K562 (cell line): ENCODE results near the gene ANXA3. TPM values are rescaled to one million over a fixed set of nuclear protein-coding genes. Genes with fewer than 3 reads are reported as not detected.

Source experiments
- ATAC-seq: fragments of 200-7000 bp; cut with Tn5 transposase; 3 replicates; pipeline ENCODE4 v1.9.1; 2020; ENCODE audit warnings: moderate library complexity
- BruUV-seq: library from RNA; stranded (reverse); fragments of 400-500 nt; replicated peaks from 2 replicates; lab custom pipeline; 2021; lab: Mats Ljungman, UMichigan
- CTCF ChIA-PET: fragments of 300-600 bp; formaldehyde crosslinking; extraction: SDS; loops from one replicate; lab custom pipeline; 2021; ENCODE audit warnings: low intra/inter-chr PET ratio; lab: Yijun Ruan, JAX
- POLR2A ChIA-PET: fragments of 300-600, 350-650 bp; sonication (Branson Sonifier 250); formaldehyde crosslinking; extraction: SDS; loops from one replicate; lab custom pipeline; 2021; ENCODE audit warnings: antibody characterized with exemption, inconsistent platforms; lab: Yijun Ruan, JAX
- DNase-seq, 4 experiments: peaks; one replicate each; pipeline versions ENCODE4 v3.0.0 to v3.0.0-alpha.2; 2011 to 2018; ENCODE audit warnings: low spot score in 3 of 4, mixed read lengths in 3 of 4; ENCODE audit errors: extremely low read depth in 1 of 4
- FAIRE-seq: peaks from 2 replicates; lab custom pipeline; 2011; peaks lifted over from hg19 to GRCh38; lab: Jason Lieb, UNC
- H2AFZ ChIP-seq: 2 replicates; pipeline ENCODE4 v1.6.0; 2011; ENCODE audit warnings: low read depth, low read length, control low read depth, inconsistent platforms
- H3K27ac ChIP-seq: fragments of 200-600 bp; 3 replicates; pipeline ENCODE4 v1.8.0; 2011; ENCODE audit warnings: low read depth, mild to moderate bottlenecking, control low read depth, inconsistent platforms, low read length, moderate library complexity, mixed read lengths; ENCODE audit errors: extremely low read depth
- H3K27me3 ChIP-seq, 2 experiments: fragments of 300-600 bp in 1 of 2; 2 replicates in 1 of 2; 3 replicates in 1 of 2; pipeline versions ENCODE4 v1.6.0 to v1.8.0; 2011; ENCODE audit warnings: inconsistent platforms in 2 of 2, low read length in 2 of 2, mild to moderate bottlenecking in 1 of 2, mixed read lengths in 1 of 2, moderate library complexity in 1 of 2; ENCODE audit not compliant: control insufficient read depth in 2 of 2, insufficient read depth in 2 of 2
- H3K36me3 ChIP-seq: fragments of 300-600 bp; 3 replicates; pipeline ENCODE4 v1.8.0; 2011; ENCODE audit warnings: mild to moderate bottlenecking, low read length, inconsistent platforms; ENCODE audit not compliant: control insufficient read depth, insufficient read depth
- H3K4me1 ChIP-seq, 2 experiments: fragments of 200-600 bp in 1 of 2; replicated peaks in 1 of 2; 2 replicates in 1 of 2; 3 replicates in 1 of 2; pipeline versions ENCODE4 v1.5.1 to v1.8.0; 2011; ENCODE audit warnings: inconsistent platforms in 2 of 2, low read length in 2 of 2, mild to moderate bottlenecking in 1 of 2, mixed read lengths in 1 of 2, moderate library complexity in 1 of 2; ENCODE audit not compliant: control insufficient read depth in 2 of 2, insufficient read depth in 2 of 2
- H3K4me2 ChIP-seq: 2 replicates; pipeline ENCODE4 v1.6.1; 2011; ENCODE audit warnings: low read length, control low read depth, inconsistent platforms, mixed read lengths; ENCODE audit not compliant: insufficient read depth
- H3K4me3 ChIP-seq: fragments of 200-600 bp; sonication (generic), shearing (Covaris generic); 2 replicates; pipeline ENCODE4 v1.5.1; 2016; ENCODE audit warnings: control low read depth, inconsistent platforms
- H3K79me2 ChIP-seq: fragments of 200-600 bp; 3 replicates; pipeline ENCODE4 v1.8.0; 2011; ENCODE audit warnings: low read length, inconsistent platforms; ENCODE audit not compliant: control insufficient read depth, insufficient read depth
- H3K9ac ChIP-seq, 2 experiments: 2 replicates each; pipeline versions ENCODE4 v1.6.0 to v1.6.1; 2011; ENCODE audit warnings: low read depth in 2 of 2, low read length in 2 of 2, control low read depth in 1 of 2, inconsistent platforms in 1 of 2, mild to moderate bottlenecking in 1 of 2, mixed read lengths in 1 of 2; ENCODE audit not compliant: insufficient read depth in 1 of 2
- H3K9me1 ChIP-seq: one replicate; pipeline ENCODE4 v1.6.0; 2011; ENCODE audit warnings: inconsistent platforms, mild to moderate bottlenecking, low read length, moderate library complexity; ENCODE audit not compliant: control insufficient read depth, insufficient read depth
- H3K9me3 ChIP-seq: replicated peaks from 2 replicates; pipeline ENCODE4 v1.5.1; 2011; ENCODE audit warnings: low read depth, low read length, inconsistent platforms; ENCODE audit not compliant: control insufficient read depth, insufficient read depth
- H4K20me1 ChIP-seq: replicated peaks from 2 replicates; pipeline ENCODE4 v1.6.1; 2011; ENCODE audit warnings: low read length, inconsistent platforms, mixed read lengths; ENCODE audit not compliant: control insufficient read depth, insufficient read depth
- MEF2A ChIP-seq: IDR thresholded peaks from 2 replicates; pipeline ENCODE4 v1.6.1; 2011; ENCODE audit warnings: low read depth, mild to moderate bottlenecking, low read length, moderate library complexity; ENCODE audit not compliant: control insufficient read depth
- SNRNP70 ChIP-seq: fragments of 200-400 bp; formaldehyde crosslinking; optimal IDR thresholded peaks from 2 replicates; pipeline ENCODE3; 2017; ENCODE audit warnings: low read depth, low read length
- ZNF77 ChIP-seq: fragments of 250-450 bp; sonication (Bioruptor Pico); IDR thresholded peaks from 2 replicates; pipeline ENCODE4 v1.5.0; 2020
- WGBS: fragments of 100-300 bp; shearing (Covaris generic); methylation state at CpG from one replicate; pipeline ENCODE4 v1.1.6; 2016; ENCODE audit warnings: low coverage, mixed read lengths; ENCODE audit not compliant: insufficient coverage; ENCODE audit errors: missing lambda C conversion rate; 5-methylcytosine and 5-hydroxymethylcytosine counted together
- in situ Hi-C: fragments of 300-500 bp; cut with MboI; formaldehyde crosslinking; loops from 4 replicates; pipeline ENCODE4 v1.15.0; 2018; ENCODE audit warnings: inconsistent platforms, mixed read lengths
- intact Hi-C: fragments of 100-400 bp; cut with micrococcal nuclease; formaldehyde crosslinking; loops from 2 replicates; pipeline ENCODE4 v1.14.2; 2022
- polyA plus RNA-seq, 8 experiments: library from polyadenylated mRNA; depleted of rRNA in 4 of 8; stranded (reverse) in 5 of 8; unstranded in 3 of 8; fragments of >200 nt; fragmentation: Nextera tagmentation in 2 of 8; fragmentation: Illumina TruSeq in 1 of 8; extraction: Ambion mirVana in 2 of 8; extraction: Trizol in 1 of 8; gene quantifications; 2 replicates each; pipeline versions ENCODE4 v1.2.1 to v1.2.3, GENCODE V29; 2011 to 2014; ENCODE audit warnings: inconsistent platforms in 1 of 8, missing spikeins in 1 of 8
- total RNA-seq, 7 experiments: library from RNA; depleted of rRNA in 6 of 7; stranded (reverse); fragments of >200 nt in 6 of 7; fragmentation: Illumina TruSeq in 2 of 7; extraction: Trizol in 2 of 7; gene quantifications; 2 replicates each; pipeline versions ENCODE4 v1.2.1 to v1.2.3, GENCODE V29; 2011 to 2021; ENCODE audit warnings: low replicate concordance in 1 of 7
- TF ChIP-seq, protein P1 (sequence below), 2 experiments: fragments of 450-650 bp in 1 of 2; sonication (generic) in 1 of 2; formaldehyde crosslinking in 1 of 2; IDR thresholded peaks; 2 replicates each; pipeline versions ENCODE4 v1.7.1 to v1.9.0; 2016 to 2022; ENCODE audit warnings: inconsistent platforms in 1 of 2, mild to moderate bottlenecking in 1 of 2, missing genetic modification reagents in 1 of 2

The ANXA3 gene
- total and polyA plus RNA-seq, 9 of the 15 experiments (the other 6 are each of a cell fraction or from before 2014, with no cell fraction given), result 6.3 to 15.5 (median 9.8) TPM

GRCh38 chr4:78533854-78534253, 17.7 kb upstream of the ANXA3 start:
- Histone ChIP-seq H3K9me3 (no peaks in the 10 kb centered on the region), H3K9me1 (no peaks in the 10 kb centered on the region), H2AFZ (no peak overlapping the region), H4K20me1 (no peaks in the 10 kb centered on the region), H3K27me3 (peaks cover 16 to 18% of the 10 kb centered on the region in 2 experiments; a peak in 4 of 5 replicates), H3K4me3 (no peak overlapping the region), H3K27ac (no peak overlapping the region), H3K36me3 (no peaks in the 10 kb centered on the region), H3K79me2 (no peaks in the 10 kb centered on the region), H3K4me1 (no peaks in the 10 kb centered on the region), H3K4me2 (no peak overlapping the region), H3K9ac (no peak overlapping the region)
- ChIA-PET CTCF (no interaction called here), POLR2A (interaction anchor here (0.6 kb wide), 1 partner anchor 499 kb away, joined by 3 read pairs; no protein-coding TSS in a partner anchor)
- FAIRE-seq, result no peak
- intact Hi-C loops, result no loop called here
- DNase-seq, result no peak
- ATAC-seq, result no peak
- BruUV-seq, result no TSS peak
- 13% methylated on average over 5 of the region's 5 CpGs for WGBS
- TF ChIP-seq, protein P1, sequence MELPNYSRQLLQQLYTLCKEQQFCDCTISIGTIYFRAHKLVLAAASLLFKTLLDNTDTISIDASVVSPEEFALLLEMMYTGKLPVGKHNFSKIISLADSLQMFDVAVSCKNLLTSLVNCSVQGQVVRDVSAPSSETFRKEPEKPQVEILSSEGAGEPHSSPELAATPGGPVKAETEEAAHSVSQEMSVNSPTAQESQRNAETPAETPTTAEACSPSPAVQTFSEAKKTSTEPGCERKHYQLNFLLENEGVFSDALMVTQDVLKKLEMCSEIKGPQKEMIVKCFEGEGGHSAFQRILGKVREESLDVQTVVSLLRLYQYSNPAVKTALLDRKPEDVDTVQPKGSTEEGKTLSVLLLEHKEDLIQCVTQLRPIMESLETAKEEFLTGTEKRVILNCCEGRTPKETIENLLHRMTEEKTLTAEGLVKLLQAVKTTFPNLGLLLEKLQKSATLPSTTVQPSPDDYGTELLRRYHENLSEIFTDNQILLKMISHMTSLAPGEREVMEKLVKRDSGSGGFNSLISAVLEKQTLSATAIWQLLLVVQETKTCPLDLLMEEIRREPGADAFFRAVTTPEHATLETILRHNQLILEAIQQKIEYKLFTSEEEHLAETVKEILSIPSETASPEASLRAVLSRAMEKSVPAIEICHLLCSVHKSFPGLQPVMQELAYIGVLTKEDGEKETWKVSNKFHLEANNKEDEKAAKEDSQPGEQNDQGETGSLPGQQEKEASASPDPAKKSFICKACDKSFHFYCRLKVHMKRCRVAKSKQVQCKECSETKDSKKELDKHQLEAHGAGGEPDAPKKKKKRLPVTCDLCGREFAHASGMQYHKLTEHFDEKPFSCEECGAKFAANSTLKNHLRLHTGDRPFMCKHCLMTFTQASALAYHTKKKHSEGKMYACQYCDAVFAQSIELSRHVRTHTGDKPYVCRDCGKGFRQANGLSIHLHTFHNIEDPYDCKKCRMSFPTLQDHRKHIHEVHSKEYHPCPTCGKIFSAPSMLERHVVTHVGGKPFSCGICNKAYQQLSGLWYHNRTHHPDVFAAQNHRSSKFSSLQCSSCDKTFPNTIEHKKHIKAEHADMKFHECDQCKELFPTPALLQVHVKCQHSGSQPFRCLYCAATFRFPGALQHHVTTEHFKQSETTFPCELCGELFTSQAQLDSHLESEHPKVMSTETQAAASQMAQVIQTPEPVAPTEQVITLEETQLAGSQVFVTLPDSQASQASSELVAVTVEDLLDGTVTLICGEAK (IDR thresholded peaks at IDR 0.05), result peak; percentile 58; the same call in 1 of the 2 replicates
- TF ChIP-seq, protein P1 (CRISPR knock-in tag; IDR thresholded peaks at IDR 0.05), result no peak
- TF ChIP-seq SNRNP70 (no peak), MEF2A (no peak), ZNF77 (CRISPR knock-in tag) (no peak)
- in situ Hi-C loops, result no loop called here
